HG03432 (cell line): ENCODE measurements around the gene FNDC1.

Source experiments
- ATAC-seq: cut with Tn5 transposase; IDR thresholded peaks from one replicate; pipeline ENCODE4 v1.9.1; 2021; ENCODE audit warnings: mild to moderate bottlenecking, moderate library complexity; ENCODE audit not compliant: unreplicated experiment

Gene FNDC1

GRCh38 chr6:159303784-159304183 lies 134.6 kb downstream of the FNDC1 start:
- ATAC-seq = no peak

GRCh38 chr6:159304641-159305040 lies 135.4 kb downstream of the FNDC1 start:
- no peak for ATAC-seq

DNA sequence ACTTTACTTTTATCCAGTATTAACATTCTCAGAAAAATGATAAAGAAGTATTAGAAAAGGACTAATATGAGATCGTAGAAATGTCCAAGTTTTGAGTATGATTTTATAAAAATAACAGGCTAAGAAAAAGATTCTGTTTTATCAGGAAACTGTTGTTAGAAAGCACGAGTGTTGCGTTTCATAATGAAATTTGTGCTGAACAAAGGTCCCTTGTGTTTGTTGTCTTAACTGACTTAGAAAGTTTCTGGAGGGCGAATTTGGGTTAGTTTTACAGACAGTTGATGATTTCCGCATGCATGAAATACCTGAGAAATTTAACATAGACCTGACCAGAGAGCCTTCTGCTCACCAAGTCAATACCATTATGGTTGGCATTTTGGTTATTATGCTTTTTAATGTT lies 136.0 kb downstream of the FNDC1 start:
- no peak for ATAC-seq

DNA sequence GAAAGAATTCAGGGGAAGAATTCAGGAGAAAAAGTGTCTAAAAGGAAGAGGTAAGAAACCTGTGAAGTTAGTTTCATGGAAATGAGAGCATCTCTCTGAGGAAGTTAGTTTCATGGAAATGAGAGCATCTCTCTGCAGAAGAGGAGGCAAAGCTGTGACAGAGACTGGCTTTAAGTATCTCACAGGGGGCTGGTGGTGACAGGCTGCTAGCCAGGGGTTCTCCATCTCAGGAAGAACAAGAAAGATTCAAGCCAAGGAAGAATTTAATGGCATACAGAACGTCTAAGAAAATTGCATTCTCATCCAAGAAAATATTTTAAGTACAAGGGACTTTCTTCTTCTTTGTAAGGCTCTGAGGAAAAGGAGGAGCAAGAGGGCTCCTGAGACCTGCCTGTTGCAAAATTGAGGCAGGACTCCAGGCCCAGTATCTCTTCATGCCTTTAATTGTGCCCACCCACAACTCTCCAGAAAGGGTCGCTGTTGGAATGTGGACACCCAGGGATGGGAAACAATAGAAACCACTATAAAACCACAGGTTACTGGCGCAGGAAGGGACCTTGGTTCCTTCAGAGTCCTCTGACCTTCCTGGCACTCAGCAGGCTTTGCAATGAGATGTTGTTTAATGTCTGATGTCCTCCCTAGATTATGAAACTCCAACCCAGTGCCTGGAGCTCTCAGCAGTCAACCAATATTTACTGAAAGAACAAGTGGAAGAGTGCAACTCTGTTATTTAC lies 136.8 kb downstream of the FNDC1 start:
- ATAC-seq = no peak

DNA sequence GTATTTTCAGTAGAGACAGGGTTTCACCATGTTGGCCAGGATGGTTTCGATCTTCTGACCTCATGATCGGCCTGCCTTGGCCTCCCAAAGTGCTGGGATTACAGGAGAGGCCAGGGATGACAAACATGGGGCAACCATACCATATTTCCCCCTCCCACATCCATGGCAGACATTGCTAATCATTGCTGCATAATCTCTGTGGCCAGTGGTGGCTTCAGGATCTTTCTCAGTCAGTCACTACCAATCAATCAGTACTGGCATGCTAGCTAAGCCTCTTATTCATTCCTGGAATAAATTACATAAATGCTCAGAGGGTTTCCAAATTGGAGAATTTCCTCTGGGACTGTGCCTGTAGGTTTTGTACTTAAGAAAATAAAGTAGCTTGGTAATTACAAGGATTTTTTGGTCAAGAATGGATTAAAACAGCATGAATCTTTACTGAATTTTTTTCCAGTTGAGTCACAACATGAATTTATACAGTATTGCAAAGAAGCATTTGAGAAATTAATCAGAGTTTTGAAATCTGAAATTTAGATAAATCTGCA lies 138.1 kb downstream of the FNDC1 start:
- ATAC-seq = no peak

- ATAC-seq = no peak
Measured at GRCh38 chr6:159308198-159308597, 139.0 kb downstream of the FNDC1 start.

GRCh38 chr6:159309723-159310122 lies 140.5 kb downstream of the FNDC1 start:
- ATAC-seq = no peak

- ATAC-seq = no peak
Measured at GRCh38 chr6:159311618-159312017, 142.4 kb downstream of the FNDC1 start.

GRCh38 chr6:159312206-159312605 lies 143.0 kb downstream of the FNDC1 start:
- no peak for ATAC-seq

DNA sequence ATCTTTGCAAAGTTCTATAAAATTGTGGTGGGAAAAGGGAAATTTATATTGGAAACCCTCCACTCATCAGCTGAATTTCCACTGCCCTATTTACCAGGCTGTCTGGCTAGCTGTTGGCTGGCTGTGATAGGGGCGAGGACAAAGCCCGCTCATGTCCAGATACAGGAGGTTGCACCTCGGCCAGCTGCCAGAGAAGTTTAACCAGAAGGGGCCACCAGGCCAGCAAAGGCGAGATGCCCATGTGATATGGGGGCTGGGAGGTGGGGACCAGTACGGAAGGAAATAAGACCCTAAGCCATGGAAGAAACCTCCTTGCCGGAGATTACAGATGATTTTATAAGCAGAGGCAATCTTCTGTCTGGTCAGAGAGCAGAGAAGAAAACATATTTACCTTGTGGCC lies 143.8 kb downstream of the FNDC1 start:
- no peak for ATAC-seq

DNA sequence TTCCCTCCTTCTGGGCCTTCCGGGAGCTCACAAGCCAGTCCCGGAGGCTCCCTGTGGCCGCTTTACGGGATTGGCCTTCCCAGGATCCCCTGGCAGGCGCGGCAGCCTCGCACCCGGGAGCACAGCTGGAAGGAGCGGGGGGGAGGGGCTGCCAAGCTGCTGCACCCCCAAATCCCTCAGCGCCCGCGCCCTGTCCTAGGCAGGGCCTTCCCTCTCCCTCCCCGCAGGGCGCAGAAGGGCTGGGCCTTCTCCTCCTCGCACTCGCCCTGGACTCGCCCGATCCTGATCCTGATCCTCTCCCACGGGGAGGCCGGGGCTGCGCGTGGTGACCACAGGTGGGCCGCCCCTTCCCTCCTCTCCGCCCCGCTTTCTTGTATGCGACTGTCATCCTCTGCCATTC lies 146.4 kb downstream of the FNDC1 start:
- no peak for ATAC-seq

- no peak for ATAC-seq
Measured at GRCh38 chr6:159317430-159317829, 148.2 kb downstream of the FNDC1 start.

DNA sequence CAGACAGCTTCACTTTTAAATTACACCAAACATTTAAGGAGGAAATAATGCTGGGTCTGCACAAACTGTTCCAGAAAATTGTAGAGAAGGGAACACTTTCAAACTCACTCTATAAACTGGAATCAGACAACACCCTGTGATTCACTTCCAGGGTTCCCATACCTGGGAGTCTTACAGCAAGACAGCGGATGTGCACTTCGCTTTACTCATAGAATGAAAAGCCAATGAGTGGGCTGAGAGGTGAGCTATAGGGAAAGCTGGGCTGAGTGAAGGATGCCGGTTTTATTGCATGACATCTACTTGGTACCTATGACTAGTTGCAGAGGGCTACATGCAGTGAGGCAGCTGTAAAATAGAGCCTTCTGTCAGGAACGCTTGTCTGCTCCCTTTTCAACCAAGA lies 152.1 kb downstream of the FNDC1 start:
- ATAC-seq = no peak
